Measurements from ENCODE around the gene GLO1.
A peak's percentile ranks its signal among the peaks of the same experiment; 100 is the strongest.

The GLO1 gene

DNA sequence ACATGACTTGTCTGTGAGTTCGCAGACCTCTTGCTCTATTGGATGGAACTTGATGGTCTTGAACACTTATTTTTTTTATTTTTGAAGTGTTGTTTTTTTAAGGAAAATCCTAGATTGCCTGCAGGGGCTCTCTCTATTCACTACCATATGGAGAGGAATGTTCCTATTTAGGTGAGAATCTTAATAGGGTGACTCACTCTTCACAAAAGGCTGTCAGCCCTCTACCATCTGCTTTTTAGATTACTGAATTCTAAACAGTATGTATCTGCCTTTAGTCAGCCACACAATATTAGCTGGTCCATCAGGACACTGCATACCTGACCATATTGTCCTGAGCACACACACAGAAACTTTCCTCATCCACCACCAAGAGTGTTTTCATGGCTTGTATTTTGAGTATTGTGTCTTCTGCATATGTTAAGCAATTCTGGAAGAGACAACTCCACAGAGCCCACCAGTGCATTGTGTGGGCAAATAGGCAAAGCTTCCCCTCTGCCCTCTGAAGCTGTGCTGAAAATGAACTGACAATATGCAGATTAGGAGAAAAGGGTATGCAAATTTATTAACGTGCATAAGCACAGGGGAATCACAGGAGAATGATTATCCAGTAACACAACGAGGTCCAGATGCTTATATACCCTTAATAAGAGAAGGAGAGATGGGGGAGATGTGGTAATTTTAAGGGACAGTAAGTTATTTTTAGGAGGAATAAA is 56.6 kb downstream of the GLO1 start:
- no peak overlapping the region for H2BK120ac ChIP-seq (ENCODE audit: low read depth, low read length)
- no peaks in the 10 kb centered on the region for H3K79me2 ChIP-seq (ENCODE audit: control insufficient read depth, insufficient read depth, low read length)
- H2BK5ac ChIP-seq (ENCODE audit: low read length) = no peak overlapping the region
- no peak overlapping the region for H3K4ac ChIP-seq (ENCODE audit: low read depth, low read length)
- no CpG with 5 or more reads among the region's 3 CpGs for WGBS (ENCODE audit: extremely low coverage, insufficient coverage, low lambda C conversion rate)
- H2AK5ac ChIP-seq (ENCODE audit: low read length) = no peak overlapping the region
- no peak overlapping the region for H3K9ac ChIP-seq (ENCODE audit: low read length)
- H3K4me3 ChIP-seq (ENCODE audit: low read length) = no peak overlapping the region
- peaks cover 4% of the 10 kb centered on the region for H3K4me1 ChIP-seq (ENCODE audit: control insufficient read depth, low read depth, low read length)
- H3K4me2 ChIP-seq (ENCODE audit: low read length) = no peak overlapping the region
- H3K18ac ChIP-seq (ENCODE audit: low read length) = no peak overlapping the region
- no peak overlapping the region for H3K27ac ChIP-seq (ENCODE audit: low read depth, low read length)
- no peaks in the 10 kb centered on the region for H3K79me1 ChIP-seq (ENCODE audit: low read length)
- H2BK15ac ChIP-seq (replicated peaks; ENCODE audit: low read depth) = no peak overlapping the region
- no peak overlapping the region for H4K8ac ChIP-seq (ENCODE audit: low read depth, low read length)
- H3K23ac ChIP-seq (ENCODE audit: low read length) = no peak overlapping the region
- DNase-seq = peak; percentile 46
- no peak overlapping the region for H4K5ac ChIP-seq (ENCODE audit: low read length)
- H3K36me3 ChIP-seq (ENCODE audit: control insufficient read depth, insufficient read depth, low read length) = no peaks in the 10 kb centered on the region
- no peak overlapping the region for H3K56ac ChIP-seq (ENCODE audit: low read length)
- H3K27me3 ChIP-seq (ENCODE audit: insufficient read depth, low read length, poor library complexity) = no peaks in the 10 kb centered on the region

DNA sequence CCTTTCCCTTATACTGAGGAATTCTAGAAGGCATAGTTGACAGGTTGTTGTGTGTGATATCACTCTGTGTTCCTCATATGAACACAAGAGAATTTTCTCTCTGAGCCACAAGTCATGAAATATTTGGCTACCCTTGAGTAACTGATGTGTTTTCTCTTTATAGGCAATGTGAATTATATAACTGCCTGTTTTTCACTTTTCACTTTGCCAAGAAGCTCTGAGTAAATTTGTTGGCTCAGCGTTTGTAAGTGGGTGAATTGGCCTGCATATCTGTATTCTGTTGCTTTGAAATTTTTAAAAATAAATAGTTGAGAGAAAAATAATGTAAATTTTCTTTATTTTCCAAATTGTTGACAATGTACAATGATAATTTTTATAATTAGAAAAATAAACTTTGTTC is 58.0 kb downstream of the GLO1 start:
- no peak overlapping the region for H2AK5ac ChIP-seq (ENCODE audit: low read length)
- H3K9ac ChIP-seq (ENCODE audit: low read length) = no peak overlapping the region
- H3K79me1 ChIP-seq (ENCODE audit: low read length) = no peaks in the 10 kb centered on the region
- H3K18ac ChIP-seq (ENCODE audit: low read length) = no peak overlapping the region
- H2BK5ac ChIP-seq (ENCODE audit: low read length) = no peak overlapping the region
- no peak for DNase-seq
- H3K4ac ChIP-seq (ENCODE audit: low read depth, low read length) = no peak overlapping the region
- H3K4me2 ChIP-seq (ENCODE audit: low read length) = no peak overlapping the region
- no peaks in the 10 kb centered on the region for H3K36me3 ChIP-seq (ENCODE audit: control insufficient read depth, insufficient read depth, low read length)
- H3K56ac ChIP-seq (ENCODE audit: low read length) = no peak overlapping the region
- H3K27me3 ChIP-seq (ENCODE audit: insufficient read depth, low read length, poor library complexity) = no peaks in the 10 kb centered on the region
- no peak overlapping the region for H2BK15ac ChIP-seq (replicated peaks; ENCODE audit: low read depth)
- no CpG with 5 or more reads among the region's 1 CpG for WGBS (ENCODE audit: extremely low coverage, insufficient coverage, low lambda C conversion rate)
- H3K23ac ChIP-seq (ENCODE audit: low read length) = no peak overlapping the region
- peaks cover 4% of the 10 kb centered on the region for H3K4me1 ChIP-seq (ENCODE audit: control insufficient read depth, low read depth, low read length)
- H3K79me2 ChIP-seq (ENCODE audit: control insufficient read depth, insufficient read depth, low read length) = no peaks in the 10 kb centered on the region
- no peak overlapping the region for H4K8ac ChIP-seq (ENCODE audit: low read depth, low read length)
- no peak overlapping the region for H3K27ac ChIP-seq (ENCODE audit: low read depth, low read length)
- no peak overlapping the region for H3K4me3 ChIP-seq (ENCODE audit: low read length)
- H4K5ac ChIP-seq (ENCODE audit: low read length) = no peak overlapping the region
- H2BK120ac ChIP-seq (ENCODE audit: low read depth, low read length) = no peak overlapping the region

DNA sequence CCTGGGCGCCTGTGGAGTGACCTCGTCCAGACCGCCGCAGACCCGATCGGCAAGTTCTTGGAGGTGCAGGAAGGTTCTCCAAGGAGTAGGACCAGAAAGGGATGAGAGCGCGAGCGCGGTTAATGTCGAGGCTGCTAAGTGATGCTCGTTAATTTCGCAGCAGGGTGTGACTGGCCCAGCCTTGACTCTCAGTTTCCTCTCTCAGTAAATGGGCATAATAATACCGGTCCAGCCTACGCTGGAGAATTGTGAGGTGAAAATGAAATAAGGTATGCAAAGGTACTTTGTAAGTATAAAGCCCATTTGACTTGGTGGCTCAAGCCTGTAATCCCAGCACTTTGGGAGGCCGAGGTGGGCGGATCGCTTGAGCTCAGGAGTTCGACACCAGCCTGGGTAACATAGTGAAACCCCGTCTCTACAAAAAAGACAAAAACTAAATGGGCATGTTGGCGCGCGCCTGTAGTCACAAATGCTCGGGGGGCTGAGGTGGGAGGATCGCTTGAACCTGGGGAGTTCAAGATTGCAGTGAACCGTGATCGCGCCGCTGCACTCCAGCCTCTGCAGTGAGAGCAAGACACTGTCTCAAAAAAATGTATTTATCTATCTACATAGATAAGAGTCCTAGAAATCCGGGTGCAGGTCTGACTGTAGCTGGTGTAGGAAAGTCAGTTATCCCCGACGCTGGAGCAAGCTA is 62.6 kb downstream of the GLO1 start:
- no peaks in the 10 kb centered on the region for H3K36me3 ChIP-seq (ENCODE audit: control insufficient read depth, insufficient read depth, low read length)
- no peak for DNase-seq
- H2AK5ac ChIP-seq (ENCODE audit: low read length) = no peak overlapping the region
- H2BK120ac ChIP-seq (ENCODE audit: low read depth, low read length) = no peak overlapping the region
- peak overlapping the region; percentile 97 for H3K56ac ChIP-seq (ENCODE audit: low read length)
- no peak overlapping the region for H2BK15ac ChIP-seq (replicated peaks; ENCODE audit: low read depth)
- WGBS (ENCODE audit: extremely low coverage, insufficient coverage, low lambda C conversion rate) = no CpG with 5 or more reads among the region's 32 CpGs
- H2BK5ac ChIP-seq (ENCODE audit: low read length) = no peak overlapping the region
- no peaks in the 10 kb centered on the region for H3K27me3 ChIP-seq (ENCODE audit: insufficient read depth, low read length, poor library complexity)
- H3K4ac ChIP-seq (ENCODE audit: low read depth, low read length) = no peak overlapping the region
- no peak overlapping the region for H3K27ac ChIP-seq (ENCODE audit: low read depth, low read length)
- H3K79me2 ChIP-seq (ENCODE audit: control insufficient read depth, insufficient read depth, low read length) = no peaks in the 10 kb centered on the region
- no peak overlapping the region for H4K5ac ChIP-seq (ENCODE audit: low read length)
- peak overlapping the region; percentile 30 for H3K23ac ChIP-seq (ENCODE audit: low read length)
- H3K4me3 ChIP-seq (ENCODE audit: low read length) = peak overlapping the region; percentile 84
- H3K79me1 ChIP-seq (ENCODE audit: low read length) = no peaks in the 10 kb centered on the region
- peak overlapping the region; percentile 92 for H3K4me2 ChIP-seq (ENCODE audit: low read length)
- H3K18ac ChIP-seq (ENCODE audit: low read length) = no peak overlapping the region
- H3K9ac ChIP-seq (ENCODE audit: low read length) = peak overlapping the region; percentile 77
- no peaks in the 10 kb centered on the region for H3K4me1 ChIP-seq (ENCODE audit: control insufficient read depth, low read depth, low read length)
- H4K8ac ChIP-seq (ENCODE audit: low read depth, low read length) = no peak overlapping the region

DNA sequence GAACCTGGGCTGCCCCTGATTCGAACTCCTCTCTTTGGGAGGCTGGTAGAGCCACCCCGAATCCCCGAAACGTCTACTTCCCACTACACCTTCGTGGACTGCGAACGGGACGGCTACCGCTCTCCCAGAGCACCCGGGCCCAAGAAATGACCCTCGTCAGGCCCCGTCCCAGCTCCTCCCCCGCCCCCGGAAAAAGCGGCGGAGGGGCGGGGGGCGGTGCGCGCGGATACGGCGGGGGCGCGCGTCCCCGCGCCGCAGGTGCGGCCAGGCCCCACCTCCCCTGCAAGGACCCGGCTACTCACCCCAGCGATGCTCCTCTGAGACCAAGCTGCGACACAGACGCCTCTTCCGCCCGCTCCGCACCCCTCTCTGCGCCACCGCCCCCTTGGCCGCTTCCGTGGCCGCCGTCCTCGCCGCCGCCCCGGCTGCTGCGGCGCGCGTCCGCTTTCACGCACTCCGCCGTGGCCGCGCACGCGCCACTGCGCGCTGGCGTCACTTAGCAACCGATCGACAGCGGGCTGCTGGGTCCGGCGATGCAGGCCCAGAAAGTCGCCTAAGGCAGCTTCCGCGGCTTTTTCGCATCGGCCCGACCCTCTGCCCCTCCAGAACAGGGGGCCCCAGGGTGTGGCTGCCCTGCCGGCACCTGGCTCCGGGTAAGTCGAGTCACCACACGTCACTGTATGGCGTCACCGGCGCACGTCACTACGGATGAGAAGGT is 63.3 kb downstream of the GLO1 start, which contains the start of gene BTBD9:
Gene BTBD9 (minus strand): TSS at position 432 of the 718 bp plus-strand sequence.
- peak within 1 kb of the TSS; percentile 92 for H3K4me2 ChIP-seq (ENCODE audit: low read length)
- no peak within 1 kb of the TSS for H2BK120ac ChIP-seq (ENCODE audit: low read depth, low read length)
- H4K8ac ChIP-seq (ENCODE audit: low read depth, low read length) = no peak within 1 kb of the TSS
- no peak within 1 kb of the TSS for H2BK15ac ChIP-seq (replicated peaks; ENCODE audit: low read depth)
- H3K27me3 ChIP-seq (ENCODE audit: insufficient read depth, low read length, poor library complexity) = no peaks in the 10 kb centered on the region
- H2BK5ac ChIP-seq (ENCODE audit: low read length) = no peak within 1 kb of the TSS
- no peaks in the 10 kb centered on the region for H3K79me1 ChIP-seq (ENCODE audit: low read length)
- no CpG with 5 or more reads among the region's 82 CpGs for WGBS (ENCODE audit: extremely low coverage, insufficient coverage, low lambda C conversion rate)
- H3K36me3 ChIP-seq (ENCODE audit: control insufficient read depth, insufficient read depth, low read length) = no peaks in the 10 kb centered on the region
- H3K4me1 ChIP-seq (ENCODE audit: control insufficient read depth, low read depth, low read length) = no peaks in the 10 kb centered on the region
- H4K5ac ChIP-seq (ENCODE audit: low read length) = no peak within 1 kb of the TSS
- peak within 1 kb of the TSS; percentile 55 for H3K27ac ChIP-seq (ENCODE audit: low read depth, low read length)
- H3K23ac ChIP-seq (ENCODE audit: low read length) = peak within 1 kb of the TSS; percentile 30
- H3K56ac ChIP-seq (ENCODE audit: low read length) = peak within 1 kb of the TSS; percentile 97
- peak within 1 kb of the TSS; percentile 84 for H3K4me3 ChIP-seq (ENCODE audit: low read length)
- DNase-seq = peak; percentile 87
- peak within 1 kb of the TSS; percentile 77 for H3K9ac ChIP-seq (ENCODE audit: low read length)
- no peaks in the 10 kb centered on the region for H3K79me2 ChIP-seq (ENCODE audit: control insufficient read depth, insufficient read depth, low read length)
- no peak within 1 kb of the TSS for H2AK5ac ChIP-seq (ENCODE audit: low read length)
- peak within 1 kb of the TSS; percentile 75 for H3K18ac ChIP-seq (ENCODE audit: low read length)
- H3K4ac ChIP-seq (ENCODE audit: low read depth, low read length) = peak within 1 kb of the TSS; percentile 17

GRCh38 chr6:38638941-38639497 is 63.9 kb downstream of the GLO1 start:
- Histone ChIP-seq H3K9ac (ENCODE audit: low read length) (peak overlapping the region; percentile 69), H4K8ac (ENCODE audit: low read depth, low read length) (no peak overlapping the region), H2BK15ac (replicated peaks; ENCODE audit: low read depth) (no peak overlapping the region), H3K56ac (ENCODE audit: low read length) (peak overlapping the region; percentile 97), H3K27ac (ENCODE audit: low read depth, low read length) (no peak overlapping the region), H3K79me1 (ENCODE audit: low read length) (no peaks in the 10 kb centered on the region), H2BK5ac (ENCODE audit: low read length) (no peak overlapping the region), H3K23ac (ENCODE audit: low read length) (no peak overlapping the region), H3K4me2 (ENCODE audit: low read length) (peak overlapping the region; percentile 49), H3K36me3 (ENCODE audit: control insufficient read depth, insufficient read depth, low read length) (no peaks in the 10 kb centered on the region), H3K4ac (ENCODE audit: low read depth, low read length) (peak overlapping the region; percentile 17), H4K5ac (ENCODE audit: low read length) (no peak overlapping the region), H3K4me1 (ENCODE audit: control insufficient read depth, low read depth, low read length) (no peaks in the 10 kb centered on the region), H3K79me2 (ENCODE audit: control insufficient read depth, insufficient read depth, low read length) (no peaks in the 10 kb centered on the region), H2AK5ac (ENCODE audit: low read length) (no peak overlapping the region), H3K18ac (ENCODE audit: low read length) (peak overlapping the region; percentile 75), H3K4me3 (ENCODE audit: low read length) (peak overlapping the region; percentile 84), H2BK120ac (ENCODE audit: low read depth, low read length) (no peak overlapping the region), H3K27me3 (ENCODE audit: insufficient read depth, low read length, poor library complexity) (no peaks in the 10 kb centered on the region)
- WGBS (ENCODE audit: extremely low coverage, insufficient coverage, low lambda C conversion rate) = no CpG with 5 or more reads among the region's 15 CpGs
- DNase-seq = no peak

Data from mesendoderm (in vitro differentiated cells).